Ascending aorta (tissue), 2 donors: ENCODE data around the gene AGTR2. TPM values are rescaled to one million over a fixed set of nuclear protein-coding genes. Genes with fewer than 3 reads are reported as not detected.
"Not testable (repeated sequence)": the region's sequence is repeated elsewhere in the genome, so short reads cannot be mapped to it uniquely, and the experiment has no call there.

Experiments used
- DNase-seq, 2 donors: peaks; one replicate each; pipeline ENCODE4 v3.0.0-alpha.2; 2019; ENCODE audit warnings: low spot score in 2 of 2
- H3K27ac ChIP-seq, 2 donors: fragments of 200-600 bp; sonication (generic); one replicate each; pipeline ENCODE4 v1.5.1; 2016 to 2017; ENCODE audit warnings: mild to moderate bottlenecking in 1 of 2
- H3K27me3 ChIP-seq: fragments of 200-600 bp; sonication (generic); one replicate; pipeline ENCODE4 v1.5.1; 2017
- H3K36me3 ChIP-seq, 2 donors: fragments of 200-600 bp; sonication (generic); one replicate each; pipeline ENCODE4 v1.5.1; 2016
- H3K4me1 ChIP-seq, 2 donors: fragments of 200-600 bp; sonication (generic); one replicate each; pipeline ENCODE4 v1.5.1; 2016 to 2017; ENCODE audit warnings: mild to moderate bottlenecking in 1 of 2
- H3K4me3 ChIP-seq, 2 donors: fragments of 200-600 bp; sonication (generic); one replicate each; pipeline ENCODE4 v1.5.1; 2016 to 2017; ENCODE audit warnings: mild to moderate bottlenecking in 1 of 2
- H3K9me3 ChIP-seq, 2 donors: fragments of 200-600 bp; sonication (generic); one replicate each; pipeline ENCODE4 v1.5.1; 2016
- intact Hi-C: fragments of 100-400 bp; cut with DNase I; formaldehyde crosslinking; loops from one replicate; pipeline ENCODE4 v1.15.1; 2023
- total RNA-seq: library from RNA; depleted of rRNA; stranded (reverse); fragments of >200 nt; gene quantifications from one replicate; pipeline ENCODE4 v1.1.0, GENCODE V29; 2016
- TF ChIP-seq, protein P1 (sequence below), 3 experiments: fragments of 200-600 bp in 2 of 3; fragments of 450-650 bp in 1 of 3; sonication (generic) in 2 of 3; IDR thresholded peaks; one replicate each; pipeline ENCODE4 v1.5.1; 2016 to 2019; ENCODE audit warnings: antibody characterized with exemption in 3 of 3, mild to moderate bottlenecking in 1 of 3, moderate library complexity in 1 of 3

Gene AGTR2
- total RNA-seq, 1 donor from 2014 or later, result not detected

DNA sequence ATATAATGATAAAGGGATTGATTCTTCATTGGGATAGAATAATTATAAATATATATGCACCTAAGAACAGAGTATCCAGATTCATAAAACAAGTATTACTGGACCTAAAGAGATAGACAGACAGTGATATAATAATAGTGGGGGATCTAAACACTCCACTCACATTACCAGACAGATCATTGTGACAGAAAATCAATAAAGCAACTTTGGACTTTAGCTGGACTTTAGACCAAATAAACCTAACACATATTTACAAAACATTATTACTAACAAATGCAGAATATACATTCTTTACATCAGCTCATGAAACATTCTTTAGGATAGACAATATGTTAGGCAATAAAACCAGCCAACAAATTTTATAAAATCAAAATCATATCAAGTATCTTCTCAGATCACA lies 14.6 kb downstream of the AGTR2 start:
- no peaks in the 10 kb centered on the region for H3K36me3 ChIP-seq
- no peak for DNase-seq
- H3K27ac ChIP-seq, result no peak overlapping the region
- TF ChIP-seq, protein P1, sequence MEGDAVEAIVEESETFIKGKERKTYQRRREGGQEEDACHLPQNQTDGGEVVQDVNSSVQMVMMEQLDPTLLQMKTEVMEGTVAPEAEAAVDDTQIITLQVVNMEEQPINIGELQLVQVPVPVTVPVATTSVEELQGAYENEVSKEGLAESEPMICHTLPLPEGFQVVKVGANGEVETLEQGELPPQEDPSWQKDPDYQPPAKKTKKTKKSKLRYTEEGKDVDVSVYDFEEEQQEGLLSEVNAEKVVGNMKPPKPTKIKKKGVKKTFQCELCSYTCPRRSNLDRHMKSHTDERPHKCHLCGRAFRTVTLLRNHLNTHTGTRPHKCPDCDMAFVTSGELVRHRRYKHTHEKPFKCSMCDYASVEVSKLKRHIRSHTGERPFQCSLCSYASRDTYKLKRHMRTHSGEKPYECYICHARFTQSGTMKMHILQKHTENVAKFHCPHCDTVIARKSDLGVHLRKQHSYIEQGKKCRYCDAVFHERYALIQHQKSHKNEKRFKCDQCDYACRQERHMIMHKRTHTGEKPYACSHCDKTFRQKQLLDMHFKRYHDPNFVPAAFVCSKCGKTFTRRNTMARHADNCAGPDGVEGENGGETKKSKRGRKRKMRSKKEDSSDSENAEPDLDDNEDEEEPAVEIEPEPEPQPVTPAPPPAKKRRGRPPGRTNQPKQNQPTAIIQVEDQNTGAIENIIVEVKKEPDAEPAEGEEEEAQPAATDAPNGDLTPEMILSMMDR (IDR thresholded peaks at IDR 0.05), result no peak
- peaks cover 0 to 7% of the 10 kb centered on the region in 2 donors for H3K9me3 ChIP-seq
- H3K4me3 ChIP-seq, result no peak overlapping the region
- H3K4me1 ChIP-seq, result no peaks in the 10 kb centered on the region
- H3K27me3 ChIP-seq, result no peaks in the 10 kb centered on the region
- intact Hi-C loops, result no loop called here

DNA sequence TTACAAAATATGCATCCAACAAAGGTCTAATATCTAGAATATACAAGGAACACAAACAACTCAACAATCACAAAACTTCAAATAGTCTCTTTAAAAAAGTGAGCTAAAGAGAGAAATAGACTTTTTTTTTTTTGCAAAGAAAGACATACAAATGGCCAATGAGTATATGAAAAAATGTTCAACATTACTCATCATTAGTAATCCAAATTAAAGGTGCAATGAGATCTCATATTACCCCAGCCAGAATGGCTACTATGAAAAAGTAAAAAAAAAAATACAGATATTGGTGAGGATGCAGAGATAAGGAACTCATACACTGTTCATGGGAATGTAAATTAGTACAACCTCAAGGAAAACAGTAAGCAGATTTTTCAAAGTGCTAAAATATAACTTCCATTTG lies 24.1 kb downstream of the AGTR2 start:
- intact Hi-C loops, result no loop called here
- DNase-seq, result no peak
- Histone ChIP-seq H3K27me3 (no peaks in the 10 kb centered on the region), H3K4me3 (no peak overlapping the region), H3K36me3 (no peaks in the 10 kb centered on the region), H3K9me3 (no peaks in the 10 kb centered on the region), H3K27ac (no peak overlapping the region), H3K4me1 (no peaks in the 10 kb centered on the region)
- TF ChIP-seq, protein P1 (IDR thresholded peaks at IDR 0.05), result no peak

DNA sequence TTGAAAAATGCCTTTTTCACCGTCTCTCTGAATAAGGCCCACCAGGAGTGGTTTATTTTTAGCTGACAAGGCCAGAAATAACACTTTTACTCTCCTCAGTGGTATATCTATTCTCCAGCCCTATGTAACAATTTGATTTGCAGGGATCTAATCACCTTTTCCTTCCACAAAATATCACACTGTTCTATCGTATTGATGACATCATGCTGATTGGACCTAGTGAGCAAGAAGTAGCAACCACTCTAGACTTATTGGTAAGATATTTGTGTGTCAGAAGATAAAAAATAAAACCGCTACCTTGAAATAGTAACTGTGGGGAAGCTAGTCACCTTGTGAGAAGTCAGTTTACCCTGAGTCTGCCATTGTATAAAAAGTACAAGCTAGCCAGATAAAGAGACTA lies 27.7 kb downstream of the AGTR2 start:
- H3K4me1 ChIP-seq, result no peaks in the 10 kb centered on the region
- no peaks in the 10 kb centered on the region for H3K9me3 ChIP-seq
- intact Hi-C loops, result no loop called here
- DNase-seq, result no peak
- no peak overlapping the region for H3K4me3 ChIP-seq
- H3K27ac ChIP-seq, result no peak overlapping the region
- no peaks in the 10 kb centered on the region for H3K27me3 ChIP-seq
- no peaks in the 10 kb centered on the region for H3K36me3 ChIP-seq
- TF ChIP-seq, protein P1 (IDR thresholded peaks at IDR 0.05), result no peak

- H3K9me3 ChIP-seq, result no peaks in the 10 kb centered on the region
- H3K36me3 ChIP-seq, result no peaks in the 10 kb centered on the region
- TF ChIP-seq, protein P1 (IDR thresholded peaks at IDR 0.05), result peak in 1 of 3 experiments; percentile 6
- intact Hi-C loops, result no loop called here
- no peaks in the 10 kb centered on the region for H3K27me3 ChIP-seq
- no peak overlapping the region for H3K27ac ChIP-seq
- H3K4me1 ChIP-seq, result no peaks in the 10 kb centered on the region
- no peak overlapping the region for H3K4me3 ChIP-seq
- no peak for DNase-seq
These were observed 28.3 kb downstream of the AGTR2 start for GRCh38 chrX:116198810-116199209.

DNA sequence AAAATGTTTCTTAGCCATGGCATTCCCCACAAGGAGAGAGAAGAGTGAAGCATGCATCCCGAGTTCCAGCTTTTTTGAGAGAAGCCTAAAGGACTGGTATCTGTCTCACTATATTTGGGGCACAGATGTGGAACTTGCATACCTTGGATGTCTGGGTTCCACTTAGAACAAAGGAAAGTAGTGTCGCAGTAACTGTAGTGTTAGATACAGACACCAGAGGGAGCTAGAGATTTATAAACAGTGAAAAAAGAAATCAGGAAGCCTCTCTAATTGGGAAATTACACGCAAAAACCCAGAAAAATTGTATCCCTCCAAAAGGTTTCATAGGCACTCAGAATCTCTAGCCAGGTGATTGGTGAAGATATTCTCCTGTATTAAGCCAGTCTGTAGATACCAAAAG lies 34.4 kb downstream of the AGTR2 start:
- intact Hi-C loops, result no loop called here
- Histone ChIP-seq H3K4me3 (no peak overlapping the region), H3K27me3 (no peaks in the 10 kb centered on the region), H3K4me1 (no peaks in the 10 kb centered on the region), H3K27ac (no peak overlapping the region), H3K9me3 (no peaks in the 10 kb centered on the region), H3K36me3 (no peaks in the 10 kb centered on the region)
- TF ChIP-seq, protein P1 (IDR thresholded peaks at IDR 0.05), result peak in 1 of 3 experiments; percentile 35
- no peak for DNase-seq

- Histone ChIP-seq H3K27me3 (no peaks in the 10 kb centered on the region), H3K4me3 (no peak overlapping the region), H3K36me3 (no peaks in the 10 kb centered on the region), H3K9me3 (no peaks in the 10 kb centered on the region), H3K4me1 (no peaks in the 10 kb centered on the region), H3K27ac (no peak overlapping the region)
- intact Hi-C loops, result no loop called here
- no peak for DNase-seq
- TF ChIP-seq, protein P1 (IDR thresholded peaks at IDR 0.05), result no peak
These were observed 42.7 kb downstream of the AGTR2 start for GRCh38 chrX:116213262-116213661.

DNA sequence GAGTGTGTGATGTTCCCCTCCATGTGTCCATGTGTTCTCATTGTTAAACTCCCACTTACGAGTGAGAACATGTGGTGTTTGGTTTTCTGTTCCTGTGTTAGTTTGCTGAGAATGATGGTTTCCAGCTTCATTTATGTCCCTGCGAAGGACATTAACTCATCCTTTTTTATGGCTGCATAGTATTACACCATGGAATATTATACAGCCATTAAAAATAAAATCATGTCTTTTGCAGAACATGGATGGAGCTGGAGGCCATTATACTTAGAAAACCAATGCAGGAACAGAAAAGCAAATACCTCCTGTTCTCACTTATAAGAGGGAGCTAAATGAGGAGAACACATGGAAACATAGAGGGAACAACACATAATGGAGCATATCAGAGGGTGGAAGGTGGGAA lies 46.5 kb downstream of the AGTR2 start:
- H3K4me3 ChIP-seq, H3K36me3 ChIP-seq, H3K9me3 ChIP-seq, intact Hi-C loops, H3K4me1 ChIP-seq, DNase-seq, H3K27ac ChIP-seq, H3K27me3 ChIP-seq: not testable (repeated sequence)
